Activated T-cell treated with anti-CD3 and anti-CD28 coated beads for 4 hours (primary cell): ENCODE measurements around the gene CHFR.
"Not testable (repeated sequence)": the region's sequence is repeated elsewhere in the genome, so short reads cannot be mapped to it uniquely, and the experiment has no call there.

Experiments
- DNase-seq: peaks from one replicate; pipeline ENCODE4 v3.0.0-alpha.2; 2020

CHFR gene

DNA sequence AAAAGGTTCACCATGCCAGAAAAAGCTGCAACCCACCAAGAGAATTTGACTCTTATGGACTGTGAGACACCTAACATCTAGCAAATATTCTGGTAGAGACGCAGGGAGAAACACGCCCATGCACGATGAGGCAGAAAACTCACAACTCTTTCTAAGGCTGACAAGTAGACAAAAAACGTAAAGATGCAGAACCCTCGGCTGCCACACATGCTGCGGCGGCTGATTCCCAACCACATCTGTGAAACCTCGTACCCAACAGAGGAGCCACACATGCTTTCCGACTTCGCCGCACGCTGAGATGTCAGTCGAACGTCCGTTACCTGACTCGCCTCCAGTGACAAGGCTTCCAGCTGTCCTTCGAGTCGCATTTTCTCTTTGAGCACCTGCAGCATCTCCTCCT lies 80.5 kb downstream of the CHFR start:
- no peak for DNase-seq

DNA sequence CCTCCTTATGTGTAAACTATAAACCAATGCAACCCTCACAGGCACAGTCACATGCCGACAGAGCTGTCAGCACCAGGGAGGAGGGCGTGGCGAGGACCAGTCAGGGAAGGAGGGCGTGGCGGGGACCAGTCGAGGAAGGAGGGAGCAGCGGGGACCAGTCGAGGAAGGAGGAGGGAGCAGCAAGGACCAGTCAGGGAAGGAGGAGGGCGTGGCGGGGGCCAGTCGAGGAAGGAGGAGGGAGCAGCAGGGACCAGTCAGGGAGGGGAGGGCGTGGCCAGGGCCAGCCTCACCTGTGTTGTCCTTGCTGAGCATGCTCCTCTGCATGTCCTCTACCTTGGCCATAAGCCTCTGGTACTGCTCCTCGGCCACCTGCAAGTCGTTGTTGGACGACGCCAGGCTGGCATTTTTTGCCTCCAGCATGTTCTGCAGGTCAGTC lies 83.0 kb downstream of the CHFR start:
- no peak for DNase-seq

DNA sequence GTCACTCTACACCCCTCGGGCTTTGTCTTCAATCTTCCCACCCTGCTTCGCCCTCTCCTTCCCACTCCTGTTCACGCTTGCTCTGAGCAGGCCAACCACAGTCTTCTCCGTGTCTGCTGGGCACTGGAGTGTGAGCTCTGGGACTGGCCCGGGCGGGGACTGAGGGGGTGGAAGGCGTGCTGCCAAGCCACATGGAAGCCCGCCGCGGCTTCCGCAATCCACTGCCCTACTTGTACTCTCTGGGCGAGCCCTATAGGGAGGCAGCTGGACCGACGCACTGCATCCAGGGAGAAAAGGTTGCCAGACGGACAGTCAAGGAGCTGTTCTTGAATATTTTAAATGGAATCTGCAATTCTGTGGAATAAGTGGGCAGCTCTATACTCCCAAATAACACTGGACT lies 83.5 kb downstream of the CHFR start:
- no peak for DNase-seq

DNA sequence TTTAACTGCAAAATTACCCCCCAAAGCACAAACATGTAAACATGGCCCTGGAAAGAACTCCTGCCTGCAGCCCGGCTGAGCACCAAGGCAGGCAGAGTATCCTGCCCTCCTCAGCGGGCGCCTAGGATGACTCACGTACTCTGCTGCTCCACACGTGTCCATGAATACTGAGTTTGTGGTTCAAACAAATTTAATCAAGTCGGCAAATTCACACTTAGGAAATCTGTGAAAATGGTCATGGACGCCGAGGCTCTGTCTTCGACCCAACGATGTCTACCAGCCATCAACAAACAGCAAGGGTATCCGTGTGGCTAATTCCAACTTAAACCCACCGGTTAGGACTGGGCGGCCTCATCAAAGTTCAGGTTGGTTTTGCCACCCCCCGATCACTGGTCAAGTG lies 84.3 kb downstream of the CHFR start:
- DNase-seq, result no peak

DNA sequence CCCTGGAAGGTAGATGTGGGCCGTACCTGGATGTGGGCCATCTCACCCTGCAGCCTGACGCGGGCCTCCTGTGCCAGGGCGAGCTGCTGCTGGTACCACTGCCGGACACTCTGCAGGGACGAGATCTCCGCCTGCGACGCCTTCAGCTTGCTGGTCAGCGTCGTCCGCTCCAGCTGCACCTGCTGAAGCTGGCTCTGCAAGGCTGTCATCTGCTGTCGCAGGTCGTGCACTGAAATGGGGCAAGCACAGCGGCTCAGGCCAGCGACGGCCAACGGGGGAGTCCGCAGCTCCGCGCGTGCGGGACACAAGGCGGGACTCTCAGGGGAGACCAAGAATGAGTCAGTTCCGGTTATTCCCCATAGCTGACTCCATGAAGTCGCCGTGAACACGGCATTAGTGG lies 85.7 kb downstream of the CHFR start:
- DNase-seq, result no peak

DNA sequence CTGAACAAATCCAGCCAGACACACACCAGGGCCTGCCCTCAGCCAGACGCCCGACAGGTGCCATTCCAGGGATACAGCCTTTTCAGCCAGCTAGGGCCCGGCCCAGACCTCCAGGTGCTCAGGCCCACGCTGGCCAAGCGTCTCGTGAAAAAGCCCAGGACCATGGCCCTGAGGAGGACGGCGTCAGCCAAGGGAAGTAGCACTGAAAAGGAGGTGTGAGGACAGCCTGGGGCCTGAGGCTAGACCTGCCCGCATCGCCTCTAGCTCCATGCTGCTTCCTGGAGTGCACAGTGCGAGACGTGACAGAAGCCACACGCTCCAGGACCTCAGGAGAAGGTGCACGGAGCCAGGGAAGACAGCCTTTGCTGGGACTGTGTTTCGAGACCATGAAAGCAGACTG lies 88.6 kb downstream of the CHFR start:
- no peak for DNase-seq

DNA sequence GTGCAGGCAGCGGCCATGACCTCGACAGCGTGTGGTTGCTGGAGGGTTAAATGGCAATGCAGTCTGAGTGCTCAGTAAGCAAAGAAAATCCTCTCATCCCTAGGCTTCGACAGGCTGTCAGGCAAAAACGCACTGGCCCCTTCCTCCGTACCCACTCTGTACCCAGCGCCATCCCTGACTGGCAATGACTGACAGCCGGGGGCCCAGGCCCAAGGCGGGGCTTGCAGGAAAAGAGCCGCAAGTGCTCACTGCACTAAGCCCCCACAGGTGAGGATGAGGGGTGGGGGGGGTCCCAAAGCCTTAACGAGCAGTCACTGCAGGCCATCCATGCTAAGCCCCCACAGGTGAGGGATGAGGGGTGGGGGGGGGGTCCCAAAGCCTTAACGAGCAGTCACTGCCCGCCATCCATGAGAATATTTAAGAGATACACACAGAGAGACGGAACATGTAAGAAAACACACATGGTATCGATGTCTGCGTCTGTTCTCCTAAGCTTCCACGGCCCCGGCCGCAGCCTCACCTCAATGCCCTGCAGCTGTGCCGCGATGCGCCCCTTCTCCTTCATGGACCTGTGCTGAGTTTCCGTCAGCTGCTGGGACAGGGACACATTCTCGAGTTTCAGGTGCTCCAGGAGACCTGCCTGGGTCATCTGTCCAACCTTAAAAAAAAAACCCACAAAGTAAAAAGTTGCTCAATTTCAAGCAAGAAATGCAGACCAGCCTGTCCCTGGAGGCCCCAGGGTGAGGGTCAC lies 89.4 kb downstream of the CHFR start:
- no peak for DNase-seq

DNA sequence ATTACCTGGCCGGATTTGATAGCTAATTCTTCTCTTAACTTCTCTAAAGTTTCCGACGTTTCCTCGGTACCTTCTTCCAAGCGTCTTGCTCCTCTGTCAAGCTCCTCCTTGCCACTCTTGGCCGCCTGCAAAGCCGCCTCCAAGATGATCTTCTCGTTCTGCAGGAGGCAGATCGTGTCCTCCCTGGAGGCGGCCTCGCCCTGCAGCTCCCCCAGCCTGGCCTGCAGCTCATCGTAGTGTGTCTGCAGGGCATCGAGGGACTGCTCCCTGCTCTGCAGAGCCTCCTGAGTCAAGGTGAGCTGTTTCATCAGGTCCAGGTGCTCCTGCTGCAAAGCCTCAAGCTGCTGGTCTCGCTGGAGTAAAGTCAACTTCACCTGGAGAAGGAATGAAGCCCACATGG lies 91.6 kb downstream of the CHFR start:
- no peak for DNase-seq

DNA sequence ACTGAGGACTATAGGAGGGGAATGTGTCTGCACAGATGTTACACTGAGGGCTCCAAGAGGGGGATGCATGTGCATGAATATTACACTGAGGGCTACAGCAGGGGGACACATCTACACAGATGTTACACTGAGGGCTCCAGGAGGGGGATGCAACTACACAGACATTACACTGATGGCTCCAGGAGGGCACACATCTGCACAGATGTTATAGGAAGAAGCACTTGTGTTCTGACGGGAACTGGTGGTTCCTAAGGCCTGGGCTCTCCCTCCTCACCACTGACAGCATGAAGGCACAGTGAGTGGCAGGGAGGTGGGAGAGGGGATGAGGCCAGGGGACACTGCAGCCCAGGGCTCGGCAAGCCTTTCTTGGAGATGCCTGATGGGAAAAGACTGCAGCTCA lies 95.5 kb downstream of the CHFR start:
- not testable (repeated sequence) for DNase-seq

DNA sequence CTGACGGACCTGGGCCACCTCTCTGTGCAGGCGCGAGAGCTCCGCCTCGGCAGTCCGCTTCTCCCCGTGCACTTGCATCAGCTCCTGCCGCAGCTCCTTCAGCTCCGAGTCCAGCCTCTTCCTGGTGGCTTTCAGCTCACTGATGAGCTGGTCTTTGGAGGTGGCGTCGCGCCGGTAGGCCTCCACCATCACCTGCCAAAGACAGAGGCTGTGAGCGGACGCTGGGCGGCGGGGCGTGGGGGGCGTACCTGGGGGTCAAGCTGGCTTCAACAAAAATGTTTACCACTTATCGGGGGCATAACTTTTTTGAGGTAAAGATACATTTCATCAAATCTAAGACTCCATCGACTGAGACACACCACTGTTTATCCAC lies 98.3 kb downstream of the CHFR start:
- no peak for DNase-seq

DNA sequence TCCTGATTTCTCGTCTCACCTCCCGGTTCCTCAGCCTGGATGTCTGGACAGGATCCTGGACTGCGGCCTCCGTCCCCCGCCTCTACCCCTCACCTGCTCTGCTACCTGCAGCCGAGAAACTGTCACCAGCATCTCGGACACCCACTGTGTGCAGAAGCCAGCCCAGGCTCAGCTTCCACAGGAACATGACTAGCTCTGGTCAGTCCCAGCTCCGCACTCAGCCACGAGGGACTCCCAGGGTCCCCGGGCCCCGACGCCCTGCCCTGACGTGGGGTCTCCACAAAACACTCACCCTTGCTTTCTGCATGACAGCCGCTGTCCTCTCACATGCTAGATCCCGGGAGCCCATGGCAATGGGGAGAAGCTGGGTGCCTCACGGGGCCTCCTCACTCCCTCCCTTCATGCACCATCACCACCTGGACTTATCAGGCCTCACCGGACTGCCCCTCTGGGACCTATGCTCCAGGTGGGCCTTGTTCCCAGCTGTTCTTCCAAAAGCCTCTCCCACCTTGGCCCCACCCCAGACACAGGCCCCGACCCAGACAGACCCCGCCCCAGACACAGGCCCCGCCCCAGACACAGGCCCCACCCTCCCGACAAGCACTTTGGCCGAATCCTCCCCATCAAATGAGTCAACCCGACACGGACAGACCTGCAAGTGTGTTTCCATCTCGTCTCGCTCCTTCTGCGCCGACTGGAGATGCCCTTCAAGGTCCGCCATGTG lies 98.9 kb downstream of the CHFR start:
- no peak for DNase-seq

DNA sequence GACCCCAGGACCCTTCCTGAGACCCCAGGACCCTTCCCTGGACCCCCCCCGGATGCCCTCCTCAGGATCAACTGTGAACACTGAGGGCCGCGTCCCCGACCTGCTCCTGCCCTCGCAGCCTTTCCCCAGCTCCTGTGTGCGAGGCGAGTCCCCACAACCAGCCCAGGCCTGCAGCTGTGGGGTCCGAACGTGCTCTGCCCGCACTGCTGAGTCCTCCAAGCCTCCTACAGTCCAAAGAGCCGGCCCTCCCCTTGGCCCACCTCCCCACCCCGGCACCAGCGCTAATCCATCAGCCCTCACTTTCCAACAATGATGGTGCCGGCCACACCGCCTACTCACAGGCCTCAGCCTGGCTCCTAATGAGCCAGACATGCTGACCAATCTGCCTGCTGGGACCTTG lies 99.5 kb downstream of the CHFR start:
- no peak for DNase-seq

DNA sequence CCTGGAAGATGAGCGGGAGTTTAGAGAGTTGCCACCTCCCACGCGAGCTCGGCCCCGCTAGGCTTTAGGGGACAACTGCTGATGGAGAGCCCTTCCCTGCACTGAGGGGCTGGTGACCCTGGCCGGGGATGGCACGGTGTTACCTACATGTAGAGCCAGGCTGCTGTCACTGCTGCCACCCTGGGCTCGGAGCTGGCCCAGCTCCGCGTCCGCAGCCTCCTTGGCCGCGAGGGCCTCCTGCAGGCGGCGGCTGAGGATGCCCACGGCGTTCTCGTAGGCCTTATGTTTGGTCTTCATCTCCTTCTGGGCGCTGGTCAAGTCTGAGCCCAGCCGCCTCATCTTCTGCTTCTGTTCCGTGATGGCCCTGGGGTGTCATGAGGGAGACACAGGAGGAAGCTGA lies 101.2 kb downstream of the CHFR start:
- DNase-seq, result no peak

DNA sequence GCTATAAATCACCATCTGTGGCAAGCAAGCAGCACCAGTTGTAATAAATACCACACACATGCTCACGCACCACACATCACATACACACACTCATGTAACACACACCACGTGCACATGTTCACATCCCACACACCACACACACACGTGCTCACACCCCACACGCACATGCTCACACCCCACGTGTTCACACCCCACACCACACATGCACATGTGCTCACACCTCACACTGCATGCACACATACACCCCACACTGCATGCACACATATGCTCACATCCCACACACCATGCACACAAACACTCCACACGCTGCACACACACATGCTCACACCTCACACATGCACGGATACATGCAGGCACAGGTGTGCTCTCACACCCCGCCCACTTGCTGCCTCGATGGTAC lies 102.8 kb downstream of the CHFR start:
- no peak for DNase-seq

DNA sequence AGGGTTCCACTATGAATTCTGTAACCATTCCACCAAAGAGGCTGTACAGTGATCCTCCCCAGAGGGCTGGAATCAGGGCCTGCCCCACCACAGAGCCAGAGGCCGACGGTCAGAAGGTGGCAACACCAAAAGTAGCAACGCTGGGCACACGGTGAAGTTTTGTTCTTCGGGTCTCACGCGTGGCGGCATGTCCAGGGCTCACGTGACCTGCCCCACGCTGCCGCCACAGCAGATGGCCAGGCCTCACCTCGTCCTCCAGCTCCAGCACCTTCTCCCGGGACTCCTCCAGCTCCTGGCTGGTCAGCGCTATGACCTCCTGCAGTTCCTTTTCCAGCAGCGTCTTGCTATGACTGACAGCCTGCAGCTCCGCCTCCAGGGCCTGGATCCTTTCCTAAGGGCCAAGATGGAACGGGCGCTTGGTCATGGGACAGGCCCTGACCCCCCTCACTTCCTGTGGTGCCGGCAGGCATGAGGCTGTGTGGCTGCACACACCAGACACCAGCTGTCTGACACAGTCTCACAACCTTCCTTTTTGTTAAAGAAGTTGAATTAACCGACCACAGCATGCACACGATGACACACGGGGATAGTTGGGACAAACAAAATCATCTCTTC lies 103.4 kb downstream of the CHFR start:
- DNase-seq, result no peak
